Nephron progenitor cell (in vitro differentiated cells): Measurements from ENCODE around the gene ENO3.

Experiments
- DNase-seq: peaks from one replicate; pipeline ENCODE4 v3.0.0; 2021
- H3K27ac Mint-ChIP-seq: 2 replicates; pipeline ENCODE4 v1.8.0; 2021; ENCODE audit warnings: mild to moderate bottlenecking, moderate library complexity, mixed read lengths
- H3K27me3 Mint-ChIP-seq: 2 replicates; pipeline ENCODE4 v1.8.0; 2021; ENCODE audit warnings: mild to moderate bottlenecking, low read depth, mixed read lengths; ENCODE audit not compliant: poor library complexity
- H3K36me3 Mint-ChIP-seq: 2 replicates; pipeline ENCODE4 v1.8.0; 2021; ENCODE audit warnings: low read depth, mixed read lengths
- H3K4me1 Mint-ChIP-seq: 2 replicates; pipeline ENCODE4 v1.8.0; 2021; ENCODE audit warnings: mixed read lengths
- H3K4me3 Mint-ChIP-seq: 2 replicates; pipeline ENCODE4 v1.8.0; 2021; ENCODE audit warnings: mild to moderate bottlenecking, moderate library complexity, mixed read lengths
- H3K9me3 Mint-ChIP-seq: 2 replicates; pipeline ENCODE4 v1.8.0; 2021; ENCODE audit warnings: mild to moderate bottlenecking, moderate library complexity, mixed read lengths
- CTCF ChIP-seq: fragments of 200-600 bp; sonication (generic); IDR thresholded peaks from 2 replicates; pipeline ENCODE4 v1.5.0; 2021; ENCODE audit warnings: antibody characterized with exemption

Gene ENO3

GRCh38 chr17:4956493-4957061 lies 5.7 kb downstream of the ENO3 start:
- TF ChIP-seq CTCF, result no peak
- Mint-ChIP-seq H3K36me3 (peaks cover 60% of the 10 kb centered on the region), H3K27ac (no peak overlapping the region), H3K27me3 (peaks cover 5% of the 10 kb centered on the region), H3K4me3 (no peak overlapping the region), H3K9me3 (no peaks in the 10 kb centered on the region), H3K4me1 (peaks cover 53% of the 10 kb centered on the region)
- DNase-seq, result no peak

- TF ChIP-seq CTCF, result no peak
- H3K9me3 Mint-ChIP-seq, result no peaks in the 10 kb centered on the region
- H3K27me3 Mint-ChIP-seq, result peaks cover 2% of the 10 kb centered on the region
- peaks cover 66% of the 10 kb centered on the region for H3K36me3 Mint-ChIP-seq
- no peak overlapping the region for H3K27ac Mint-ChIP-seq
- H3K4me1 Mint-ChIP-seq, result peaks cover 42% of the 10 kb centered on the region
- no peak overlapping the region for H3K4me3 Mint-ChIP-seq
- no peak for DNase-seq
Measured at GRCh38 chr17:4958102-4958501, 7.2 kb downstream of the ENO3 start.

- no peak for DNase-seq
- Mint-ChIP-seq H3K27ac (peak overlapping the region; percentile 86), H3K27me3 (peaks cover 2% of the 10 kb centered on the region), H3K9me3 (no peaks in the 10 kb centered on the region), H3K4me3 (no peak overlapping the region), H3K4me1 (peaks cover 30% of the 10 kb centered on the region), H3K36me3 (peaks cover 67% of the 10 kb centered on the region)
- no peak for TF ChIP-seq CTCF
Measured at GRCh38 chr17:4959261-4959965, 8.5 kb downstream of the ENO3 start.

GRCh38 chr17:4960279-4960922 lies 9.5 kb downstream of the ENO3 start:
- Mint-ChIP-seq H3K27ac (peak overlapping the region; percentile 86), H3K4me3 (peak overlapping the region; percentile 4)

GRCh38 chr17:4965311-4965986 lies 14.5 kb downstream of the ENO3 start:
- Mint-ChIP-seq H3K36me3 (peaks cover 42% of the 10 kb centered on the region), H3K9me3 (peaks cover 14% of the 10 kb centered on the region), H3K4me3 (peak overlapping the region; percentile 49), H3K27ac (peak overlapping the region; percentile 91), H3K4me1 (peaks cover 19% of the 10 kb centered on the region), H3K27me3 (no peaks in the 10 kb centered on the region)
- DNase-seq, result no peak
- no peak for TF ChIP-seq CTCF

More at GRCh38 chr17:4960279-4960922, 9.5 kb downstream of the ENO3 start:
- peaks cover 34% of the 10 kb centered on the region for H3K4me1 Mint-ChIP-seq
- peaks cover 69% of the 10 kb centered on the region for H3K36me3 Mint-ChIP-seq
- no peak for DNase-seq
- no peaks in the 10 kb centered on the region for H3K27me3 Mint-ChIP-seq
- no peak for TF ChIP-seq CTCF
- H3K9me3 Mint-ChIP-seq, result peaks cover 4% of the 10 kb centered on the region
